ENCODE data around the gene AGAP3. TPM values are rescaled to one million over a fixed set of nuclear protein-coding genes. Genes with fewer than 3 reads are reported as not detected.

The AGAP3 gene
- total and polyA plus RNA-seq, 2 experiments from 2014 or later, result 10.3 to 43.3 TPM

DNA sequence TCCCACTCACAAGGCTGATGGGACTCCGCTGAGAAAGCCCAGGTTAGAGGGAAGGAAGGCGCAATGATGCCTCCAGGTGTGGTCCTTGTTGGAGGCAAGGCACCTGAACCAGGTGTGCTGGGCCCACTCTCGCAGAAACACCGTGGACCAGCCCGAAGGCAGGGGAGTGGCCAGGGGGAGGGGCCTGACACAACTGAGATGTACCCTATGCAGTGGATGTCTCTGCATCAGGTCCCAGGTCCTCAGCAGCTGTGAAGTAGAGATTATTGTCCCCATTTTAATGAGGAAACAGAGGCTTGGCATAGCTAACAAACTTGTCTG, 49.2 kb downstream of the AGAP3 start:
- Histone ChIP-seq H3F3A (ENCODE audit: insufficient read depth) (no peaks in the 10 kb centered on the region), H4K20me1 (ENCODE audit: insufficient read depth) (no peaks in the 10 kb centered on the region), H2AFZ (no peak overlapping the region), H3K9ac (no peak overlapping the region), H3K4me2 (ENCODE audit: unreplicated experiment) (no peak overlapping the region), H3K4me3 (no peak overlapping the region), H3K27ac (no peak overlapping the region), H3K9me3 (ENCODE audit: low read depth) (no peaks in the 10 kb centered on the region), H3K9me2 (ENCODE audit: insufficient read depth) (no peaks in the 10 kb centered on the region), H3K4me1 (ENCODE audit: insufficient read depth) (no peaks in the 10 kb centered on the region), H3K27me3 (replicated peaks; ENCODE audit: insufficient read depth) (no peaks in the 10 kb centered on the region), H3K36me3 (ENCODE audit: low read depth) (peaks cover 14% of the 10 kb centered on the region; the same call in 1 of the 2 replicates), H3K79me2 (ENCODE audit: insufficient read depth) (no peaks in the 10 kb centered on the region)
- WGBS, 2 experiments (ENCODE audit: low coverage in 1 of 2, low lambda C conversion rate in 2 of 2, missing lambda C conversion rate in 2 of 2), result 96% methylated on average over 5 of the region's 5 CpGs
- no peak for TF ChIP-seq EZH2 (IDR thresholded peaks at IDR 0.05; ENCODE audit: insufficient read depth, poor library complexity, severe bottlenecking)
- TF ChIP-seq EZH2phosphoT487 (IDR thresholded peaks at IDR 0.05; ENCODE audit: insufficient read depth, low read depth), result no peak
- no peak for DNase-seq
- in situ Hi-C loops (cut with MboI), result no loop called here

DNA sequence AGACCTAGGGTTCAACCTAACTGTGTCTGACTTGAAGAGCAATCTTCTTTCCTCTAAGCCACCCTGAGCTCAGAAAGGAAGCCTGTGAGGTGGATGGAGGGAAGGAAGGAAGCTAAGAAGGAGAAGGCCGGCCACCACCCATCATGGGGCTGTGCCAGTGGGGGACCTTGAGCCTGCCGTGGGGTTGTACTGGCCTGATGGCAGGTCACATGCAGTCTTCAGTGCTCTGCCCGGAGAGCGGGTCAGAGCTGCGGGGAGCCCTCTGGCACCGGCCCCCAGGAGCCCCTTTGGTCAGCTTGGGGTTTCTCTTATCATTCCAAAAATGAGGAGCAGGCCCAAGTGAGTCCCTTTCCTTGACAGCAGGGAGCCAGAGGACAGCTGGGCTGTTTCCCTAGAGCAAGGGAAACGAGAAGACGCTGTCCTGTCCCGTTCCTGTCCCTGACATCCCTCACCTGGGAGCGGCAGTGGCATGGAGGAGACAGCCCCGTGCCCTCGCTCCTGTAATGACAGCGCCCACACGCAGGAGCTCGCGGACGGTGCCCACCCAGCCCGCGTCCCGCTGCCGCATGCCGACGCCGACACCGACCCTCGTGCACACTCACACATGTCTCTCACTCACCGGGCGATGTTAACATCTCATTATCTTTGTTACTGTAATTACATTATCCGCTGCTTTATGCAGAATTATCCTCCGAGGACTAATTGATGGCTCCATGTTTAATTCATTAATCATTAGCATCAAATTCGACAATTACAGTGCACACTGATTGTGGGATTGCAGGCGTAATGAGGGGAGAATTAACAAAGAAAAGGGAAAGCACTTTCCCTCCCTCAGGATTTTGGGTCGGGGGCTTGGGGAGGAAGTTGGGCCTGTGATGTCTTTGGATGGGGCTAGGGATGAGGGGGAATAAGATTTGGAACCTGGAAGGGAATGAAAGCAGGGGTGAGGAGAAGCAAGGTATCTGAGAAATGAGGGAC, 49.9 kb downstream of the AGAP3 start:
- no peak overlapping the region for H3K4me2 ChIP-seq (ENCODE audit: unreplicated experiment)
- no peaks in the 10 kb centered on the region for H3K27me3 ChIP-seq (replicated peaks; ENCODE audit: insufficient read depth)
- no peak overlapping the region for H2AFZ ChIP-seq
- no peaks in the 10 kb centered on the region for H3K9me3 ChIP-seq (ENCODE audit: low read depth)
- H4K20me1 ChIP-seq (ENCODE audit: insufficient read depth), result no peaks in the 10 kb centered on the region
- TF ChIP-seq EZH2phosphoT487 (IDR thresholded peaks at IDR 0.05; ENCODE audit: insufficient read depth, low read depth) (no peak), EZH2 (IDR thresholded peaks at IDR 0.05; ENCODE audit: insufficient read depth, poor library complexity, severe bottlenecking) (no peak)
- H3F3A ChIP-seq (ENCODE audit: insufficient read depth), result no peaks in the 10 kb centered on the region
- H3K79me2 ChIP-seq (ENCODE audit: insufficient read depth), result no peaks in the 10 kb centered on the region
- no peak overlapping the region for H3K9ac ChIP-seq
- H3K27ac ChIP-seq, result no peak overlapping the region
- 92 to 97% methylated on average over 32 to 33 of the region's 33 CpGs for WGBS, 2 experiments (ENCODE audit: low coverage in 1 of 2, low lambda C conversion rate in 2 of 2, missing lambda C conversion rate in 2 of 2)
- H3K4me1 ChIP-seq (ENCODE audit: insufficient read depth), result no peaks in the 10 kb centered on the region
- no peak overlapping the region for H3K4me3 ChIP-seq
- no peaks in the 10 kb centered on the region for H3K9me2 ChIP-seq (ENCODE audit: insufficient read depth)
- peaks cover 10% of the 10 kb centered on the region; the same call in 1 of the 2 replicates for H3K36me3 ChIP-seq (ENCODE audit: low read depth)
- in situ Hi-C loops (cut with MboI), result no loop called here
- DNase-seq, result no peak

DNA sequence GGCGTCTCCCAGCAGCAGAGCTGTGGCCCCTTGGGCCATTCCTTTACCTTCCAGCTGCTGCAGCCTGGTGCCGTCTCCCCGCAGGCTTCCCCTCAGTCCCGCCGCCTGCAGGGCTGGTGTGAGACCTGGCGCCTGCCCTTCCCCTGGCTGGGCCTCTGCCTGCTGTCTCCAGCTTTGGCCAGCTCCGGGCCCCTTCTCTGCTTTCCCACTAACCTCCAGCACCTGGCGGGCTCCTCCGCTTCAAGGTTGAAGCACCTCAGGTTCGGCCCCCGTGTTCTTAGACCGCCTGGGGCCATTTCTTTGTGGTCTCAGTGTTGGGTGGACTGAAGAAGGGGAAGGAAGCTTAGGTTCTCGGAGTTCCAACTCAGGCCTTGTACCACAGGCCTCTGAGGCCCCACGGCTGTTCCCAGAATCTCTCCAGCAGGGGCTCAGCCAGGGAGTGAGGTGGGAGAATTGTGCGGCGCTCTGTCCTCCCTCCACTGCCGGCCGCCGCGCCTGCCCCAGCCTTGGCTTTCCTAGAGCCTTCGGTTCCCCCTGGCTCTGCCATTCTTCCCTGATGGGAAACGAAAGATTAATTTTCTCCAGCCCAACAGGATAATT, 50.9 kb downstream of the AGAP3 start:
- 92 to 93% methylated on average over 22 of the region's 22 CpGs for WGBS, 2 experiments (ENCODE audit: low coverage in 1 of 2, low lambda C conversion rate in 2 of 2, missing lambda C conversion rate in 2 of 2)
- DNase-seq, result no peak
- Histone ChIP-seq H3K36me3 (ENCODE audit: low read depth) (peaks cover 7% of the 10 kb centered on the region; the same call in 1 of the 2 replicates), H3K79me2 (ENCODE audit: insufficient read depth) (no peaks in the 10 kb centered on the region), H3K9ac (no peak overlapping the region), H3K4me2 (ENCODE audit: unreplicated experiment) (no peak overlapping the region), H3K9me3 (ENCODE audit: low read depth) (no peaks in the 10 kb centered on the region), H3K27ac (no peak overlapping the region), H3K9me2 (ENCODE audit: insufficient read depth) (no peaks in the 10 kb centered on the region), H3F3A (ENCODE audit: insufficient read depth) (no peaks in the 10 kb centered on the region), H3K27me3 (replicated peaks; ENCODE audit: insufficient read depth) (no peaks in the 10 kb centered on the region), H3K4me3 (no peak overlapping the region), H4K20me1 (ENCODE audit: insufficient read depth) (no peaks in the 10 kb centered on the region), H2AFZ (no peak overlapping the region), H3K4me1 (ENCODE audit: insufficient read depth) (no peaks in the 10 kb centered on the region)
- in situ Hi-C loops (cut with MboI), result no loop called here
- no peak for TF ChIP-seq EZH2phosphoT487 (IDR thresholded peaks at IDR 0.05; ENCODE audit: insufficient read depth, low read depth)
- TF ChIP-seq EZH2 (IDR thresholded peaks at IDR 0.05; ENCODE audit: insufficient read depth, poor library complexity, severe bottlenecking), result no peak

DNA sequence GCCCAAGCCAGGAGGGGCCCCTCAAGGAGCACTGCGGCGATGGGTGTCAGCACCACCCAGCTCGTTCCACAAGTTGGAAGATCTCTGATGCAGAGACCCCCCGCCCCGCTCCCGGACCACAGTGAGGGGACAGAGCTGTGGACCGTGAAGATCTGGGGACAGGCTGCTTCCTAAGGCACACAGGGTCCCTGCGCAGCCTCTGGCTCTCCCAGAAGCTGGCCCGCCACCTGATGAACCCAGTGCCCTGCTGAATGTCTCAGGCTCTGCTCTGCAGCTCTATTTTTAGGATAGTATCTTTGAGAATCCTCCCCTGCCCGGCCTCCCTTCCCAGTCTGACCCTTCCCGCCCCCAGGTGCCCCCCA, 51.5 kb downstream of the AGAP3 start:
- H3F3A ChIP-seq (ENCODE audit: insufficient read depth), result no peaks in the 10 kb centered on the region
- no peak overlapping the region for H3K27ac ChIP-seq
- no peaks in the 10 kb centered on the region for H3K27me3 ChIP-seq (replicated peaks; ENCODE audit: insufficient read depth)
- no peaks in the 10 kb centered on the region for H3K9me3 ChIP-seq (ENCODE audit: low read depth)
- H3K9ac ChIP-seq, result no peak overlapping the region
- no peak for DNase-seq
- 96 to 98% methylated on average over 8 to 11 of the region's 11 CpGs for WGBS, 2 experiments (ENCODE audit: low coverage in 1 of 2, low lambda C conversion rate in 2 of 2, missing lambda C conversion rate in 2 of 2)
- peaks cover 7% of the 10 kb centered on the region; the same call in 1 of the 2 replicates for H3K36me3 ChIP-seq (ENCODE audit: low read depth)
- H3K4me1 ChIP-seq (ENCODE audit: insufficient read depth), result no peaks in the 10 kb centered on the region
- H4K20me1 ChIP-seq (ENCODE audit: insufficient read depth), result no peaks in the 10 kb centered on the region
- no peak overlapping the region for H2AFZ ChIP-seq
- H3K4me2 ChIP-seq (ENCODE audit: unreplicated experiment), result no peak overlapping the region
- TF ChIP-seq EZH2 (IDR thresholded peaks at IDR 0.05; ENCODE audit: insufficient read depth, poor library complexity, severe bottlenecking) (no peak), EZH2phosphoT487 (IDR thresholded peaks at IDR 0.05; ENCODE audit: insufficient read depth, low read depth) (no peak)
- no peaks in the 10 kb centered on the region for H3K79me2 ChIP-seq (ENCODE audit: insufficient read depth)
- in situ Hi-C loops (cut with MboI), result no loop called here
- no peaks in the 10 kb centered on the region for H3K9me2 ChIP-seq (ENCODE audit: insufficient read depth)
- H3K4me3 ChIP-seq, result no peak overlapping the region

Measured in GM23248 (cell line).